Liver (tissue), 9 donors: ENCODE measurements around the gene PLEKHA5. TPM values are rescaled to one million over a fixed set of nuclear protein-coding genes. Genes with fewer than 3 reads are reported as not detected.

ENCODE experiments used
- DNase-seq: peaks from one replicate; pipeline ENCODE4 v3.0.0-alpha.2; 2017; ENCODE audit warnings: low spot score
- H3K27ac ChIP-seq, 2 donors: one replicate each; pipeline ENCODE4 v1.7.0; 2013; ENCODE audit warnings: inconsistent platforms in 2 of 2, low read length in 2 of 2, control low read depth in 1 of 2, low read depth in 1 of 2, mild to moderate bottlenecking in 1 of 2
- H3K27me3 ChIP-seq, 4 donors: one replicate each; pipeline versions ENCODE4 v1.6.1 to v1.7.0; 2013; ENCODE audit warnings: low read length in 3 of 4, inconsistent platforms in 1 of 4, mild to moderate bottlenecking in 1 of 4, moderate library complexity in 1 of 4; ENCODE audit not compliant: control insufficient read depth in 4 of 4, insufficient read depth in 4 of 4
- H3K36me3 ChIP-seq, 4 donors: one replicate each; pipeline versions ENCODE4 v1.6.1 to v1.7.0; 2013; ENCODE audit warnings: low read length in 3 of 4, mild to moderate bottlenecking in 3 of 4, low read depth in 1 of 4, moderate library complexity in 1 of 4; ENCODE audit not compliant: control insufficient read depth in 4 of 4, insufficient read depth in 3 of 4
- H3K4me1 ChIP-seq, 4 donors: one replicate each; pipeline versions ENCODE4 v1.6.1 to v1.7.0; 2013; ENCODE audit warnings: low read length in 3 of 4, mild to moderate bottlenecking in 3 of 4, moderate library complexity in 1 of 4; ENCODE audit not compliant: control insufficient read depth in 4 of 4, insufficient read depth in 4 of 4
- H3K4me3 ChIP-seq, 3 donors: one replicate each; pipeline versions ENCODE4 v1.6.1 to v1.7.0; 2013; ENCODE audit warnings: low read length in 3 of 3, control low read depth in 1 of 3, low read depth in 1 of 3, mild to moderate bottlenecking in 1 of 3
- H3K9ac ChIP-seq, 2 donors: one replicate each; pipeline ENCODE4 v1.7.0; 2013; ENCODE audit warnings: low read length in 2 of 2, mild to moderate bottlenecking in 2 of 2, moderate library complexity in 2 of 2, control low read depth in 1 of 2, low read depth in 1 of 2
- H3K9me3 ChIP-seq, 4 donors: one replicate each; pipeline versions ENCODE4 v1.6.1 to v1.7.0; 2013; ENCODE audit warnings: low read length in 3 of 4; ENCODE audit not compliant: control insufficient read depth in 4 of 4
- EGR1 ChIP-seq, 2 donors: IDR thresholded peaks; 2 replicates each; pipeline ENCODE4 v1.6.1; 2016 to 2018; ENCODE audit warnings: antibody characterized with exemption in 2 of 2, low read depth in 2 of 2
- FOXA1 ChIP-seq: IDR thresholded peaks from 2 replicates; pipeline ENCODE4 v1.6.1; 2016; ENCODE audit warnings: antibody characterized with exemption
- FOXA2 ChIP-seq: IDR thresholded peaks from 2 replicates; pipeline ENCODE4 v1.6.1; 2016; ENCODE audit warnings: antibody characterized with exemption
- HNF4A ChIP-seq, 2 donors: conservative IDR thresholded peaks; 2 replicates each; pipeline ENCODE4 v1.6.1; 2016; ENCODE audit warnings: antibody characterized with exemption in 2 of 2, mild to moderate bottlenecking in 2 of 2
- HNF4G ChIP-seq: IDR thresholded peaks from 2 replicates; pipeline ENCODE4 v1.6.1; 2016; ENCODE audit warnings: antibody characterized with exemption
- JUND ChIP-seq, 2 donors: IDR thresholded peaks; 2 replicates each; pipeline ENCODE4 v1.6.1; 2016; ENCODE audit warnings: antibody characterized with exemption in 2 of 2
- NR2F2 ChIP-seq: IDR thresholded peaks from 2 replicates; pipeline ENCODE4 v1.6.1; 2016; ENCODE audit warnings: antibody characterized with exemption
- RAD21 ChIP-seq, 2 donors: IDR thresholded peaks; 2 replicates each; pipeline ENCODE4 v1.6.1; 2016; ENCODE audit warnings: antibody characterized with exemption in 2 of 2, mild to moderate bottlenecking in 2 of 2
- RXRA ChIP-seq, 2 donors: IDR thresholded peaks; 2 replicates each; pipeline ENCODE4 v1.6.1; 2017 to 2018; ENCODE audit warnings: antibody characterized with exemption in 2 of 2, mild to moderate bottlenecking in 1 of 2
- TAF1 ChIP-seq: conservative IDR thresholded peaks from 2 replicates; pipeline ENCODE4 v1.6.1; 2016; ENCODE audit warnings: antibody characterized with exemption, mild to moderate bottlenecking
- WGBS: extraction: QIAGEN DNeasy Blood & Tissue Kit; methylation state at CpG from one replicate; pipeline ENCODE4 v1.1.7; 2013; 5-methylcytosine and 5-hydroxymethylcytosine counted together
- polyA plus RNA-seq, 2 donors: library from polyadenylated mRNA; stranded (reverse) in 1 of 2; unstranded in 1 of 2; fragments of 200-250 nt in 1 of 2; fragments of >200 nt in 1 of 2; fragmentation: Nextera tagmentation in 1 of 2; extraction: Ambion mirVana in 1 of 2; gene quantifications; one replicate each; pipeline versions ENCODE4 v1.2.1 to v1.2.3, GENCODE V29; 2013 to 2015
- total RNA-seq, 2 donors: library from RNA; depleted of rRNA; stranded (reverse); fragments of >200 nt; gene quantifications; one replicate each; pipeline ENCODE4 v1.2.3, GENCODE V29; 2014
- TF ChIP-seq, protein P1 (sequence below): IDR thresholded peaks from 2 replicates; pipeline ENCODE4 v1.6.1; 2016; ENCODE audit warnings: antibody characterized with exemption, mild to moderate bottlenecking
- TF ChIP-seq, protein P2 (sequence below): IDR thresholded peaks from 2 replicates; pipeline ENCODE4 v1.6.1; 2016; ENCODE audit warnings: antibody characterized with exemption
- TF ChIP-seq, protein P3 (sequence below): fragments of 150-350 bp; IDR thresholded peaks from 2 replicates; pipeline ENCODE4 v1.5.1; 2017; ENCODE audit warnings: improper control_type of control experiment, low read depth, low read length; ENCODE audit not compliant: missing input control
- TF ChIP-seq, protein P4 (sequence below): IDR thresholded peaks from 2 replicates; pipeline ENCODE4 v1.6.1; 2016; ENCODE audit warnings: antibody characterized with exemption
- TF ChIP-seq, protein P5 (sequence below): IDR thresholded peaks from 2 replicates; pipeline ENCODE4 v1.6.1; 2016; ENCODE audit warnings: antibody characterized with exemption
- donor health status: healthy.
- donor health status: healthy.
- donor health status: healthy.
- donor health status: healthy.
- donor health status: healthy.

The PLEKHA5 gene
- total and polyA plus RNA-seq, 4 donors = 4.6 to 25.5 (median 16.8) TPM

DNA sequence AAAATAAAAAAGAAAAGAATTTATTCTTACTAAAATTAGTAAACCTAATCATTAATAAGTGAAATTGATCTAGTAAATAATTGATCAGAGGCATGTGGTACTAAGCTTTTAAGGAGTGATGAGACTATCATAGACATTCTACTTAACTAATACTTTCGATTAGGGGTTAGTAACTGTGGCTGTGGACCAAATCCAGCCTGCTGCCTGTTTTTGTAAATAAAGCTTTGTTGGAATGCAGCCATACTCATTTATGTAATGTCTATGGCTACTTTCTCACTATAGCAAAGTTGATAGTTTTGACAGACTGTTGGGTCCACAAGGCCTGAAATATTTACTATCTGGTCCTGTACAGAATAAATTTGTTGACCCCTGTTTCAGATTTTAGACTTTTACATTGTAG lies 63.2 kb downstream of the PLEKHA5 start:
- Histone ChIP-seq H3K9me3 (no peaks in the 10 kb centered on the region), H3K4me1 (peaks cover 4 to 20% (median 5%) of the 10 kb centered on the region in 4 donors), H3K36me3 (no peaks in the 10 kb centered on the region), H3K9ac (no peak overlapping the region), H3K4me3 (no peak overlapping the region), H3K27me3 (no peaks in the 10 kb centered on the region), H3K27ac (no peak overlapping the region)
- TF ChIP-seq FOXA1 (no peak), RAD21 (IDR thresholded peaks at IDR 0.05) (peak in 1 of 2 donors; percentile 27), RXRA (IDR thresholded peaks at IDR 0.05) (no peak), NR2F2 (no peak), JUND (IDR thresholded peaks at IDR 0.05) (no peak), HNF4A (conservative IDR thresholded peaks at IDR 0.05) (peak in 1 of 2 donors; percentile 8), HNF4G (no peak), FOXA2 (peak; percentile 59), TAF1 (no peak)
- TF ChIP-seq, protein P1, sequence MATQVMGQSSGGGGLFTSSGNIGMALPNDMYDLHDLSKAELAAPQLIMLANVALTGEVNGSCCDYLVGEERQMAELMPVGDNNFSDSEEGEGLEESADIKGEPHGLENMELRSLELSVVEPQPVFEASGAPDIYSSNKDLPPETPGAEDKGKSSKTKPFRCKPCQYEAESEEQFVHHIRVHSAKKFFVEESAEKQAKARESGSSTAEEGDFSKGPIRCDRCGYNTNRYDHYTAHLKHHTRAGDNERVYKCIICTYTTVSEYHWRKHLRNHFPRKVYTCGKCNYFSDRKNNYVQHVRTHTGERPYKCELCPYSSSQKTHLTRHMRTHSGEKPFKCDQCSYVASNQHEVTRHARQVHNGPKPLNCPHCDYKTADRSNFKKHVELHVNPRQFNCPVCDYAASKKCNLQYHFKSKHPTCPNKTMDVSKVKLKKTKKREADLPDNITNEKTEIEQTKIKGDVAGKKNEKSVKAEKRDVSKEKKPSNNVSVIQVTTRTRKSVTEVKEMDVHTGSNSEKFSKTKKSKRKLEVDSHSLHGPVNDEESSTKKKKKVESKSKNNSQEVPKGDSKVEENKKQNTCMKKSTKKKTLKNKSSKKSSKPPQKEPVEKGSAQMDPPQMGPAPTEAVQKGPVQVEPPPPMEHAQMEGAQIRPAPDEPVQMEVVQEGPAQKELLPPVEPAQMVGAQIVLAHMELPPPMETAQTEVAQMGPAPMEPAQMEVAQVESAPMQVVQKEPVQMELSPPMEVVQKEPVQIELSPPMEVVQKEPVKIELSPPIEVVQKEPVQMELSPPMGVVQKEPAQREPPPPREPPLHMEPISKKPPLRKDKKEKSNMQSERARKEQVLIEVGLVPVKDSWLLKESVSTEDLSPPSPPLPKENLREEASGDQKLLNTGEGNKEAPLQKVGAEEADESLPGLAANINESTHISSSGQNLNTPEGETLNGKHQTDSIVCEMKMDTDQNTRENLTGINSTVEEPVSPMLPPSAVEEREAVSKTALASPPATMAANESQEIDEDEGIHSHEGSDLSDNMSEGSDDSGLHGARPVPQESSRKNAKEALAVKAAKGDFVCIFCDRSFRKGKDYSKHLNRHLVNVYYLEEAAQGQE = no peak
- TF ChIP-seq, protein P2, sequence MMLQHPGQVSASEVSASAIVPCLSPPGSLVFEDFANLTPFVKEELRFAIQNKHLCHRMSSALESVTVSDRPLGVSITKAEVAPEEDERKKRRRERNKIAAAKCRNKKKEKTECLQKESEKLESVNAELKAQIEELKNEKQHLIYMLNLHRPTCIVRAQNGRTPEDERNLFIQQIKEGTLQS = no peak
- no peak for DNase-seq
- WGBS = 25% methylated on average over 1 of the region's 1 CpG

DNA sequence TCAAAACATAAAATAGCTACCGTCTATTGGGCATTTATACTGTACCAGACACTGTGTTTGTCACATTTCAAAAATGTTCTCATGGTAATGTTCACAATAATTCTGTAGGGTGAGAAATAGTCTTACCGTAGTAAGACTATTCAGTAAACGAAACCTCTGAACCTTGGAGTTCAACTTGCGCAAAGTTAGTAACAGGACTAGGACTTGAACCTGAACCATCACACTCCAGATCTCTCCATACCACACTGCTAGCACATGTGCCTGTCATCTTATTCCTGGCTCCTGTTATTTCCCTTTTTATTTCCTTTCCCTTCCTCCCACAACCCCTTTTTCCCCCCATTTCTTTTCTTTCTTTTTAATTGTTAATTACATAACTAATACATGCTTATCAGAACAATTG lies 65.4 kb downstream of the PLEKHA5 start:
- Histone ChIP-seq H3K9ac (no peak overlapping the region), H3K27ac (no peak overlapping the region), H3K36me3 (no peaks in the 10 kb centered on the region), H3K4me3 (no peak overlapping the region), H3K4me1 (peaks cover 3 to 16% (median 5%) of the 10 kb centered on the region in 4 donors), H3K27me3 (no peaks in the 10 kb centered on the region), H3K9me3 (no peaks in the 10 kb centered on the region)
- DNase-seq = no peak
- TF ChIP-seq EGR1 (IDR thresholded peaks at IDR 0.05; ENCODE audit: low read depth in 2 of 2) (no peak), TAF1 (no peak), JUND (IDR thresholded peaks at IDR 0.05) (no peak), FOXA2 (no peak), FOXA1 (no peak), HNF4A (conservative IDR thresholded peaks at IDR 0.05) (peak in 1 of 2 donors; percentile 46), RXRA (IDR thresholded peaks at IDR 0.05) (peak in 1 of 2 donors; percentile 28), RAD21 (IDR thresholded peaks at IDR 0.05) (no peak)
- TF ChIP-seq, protein P3, sequence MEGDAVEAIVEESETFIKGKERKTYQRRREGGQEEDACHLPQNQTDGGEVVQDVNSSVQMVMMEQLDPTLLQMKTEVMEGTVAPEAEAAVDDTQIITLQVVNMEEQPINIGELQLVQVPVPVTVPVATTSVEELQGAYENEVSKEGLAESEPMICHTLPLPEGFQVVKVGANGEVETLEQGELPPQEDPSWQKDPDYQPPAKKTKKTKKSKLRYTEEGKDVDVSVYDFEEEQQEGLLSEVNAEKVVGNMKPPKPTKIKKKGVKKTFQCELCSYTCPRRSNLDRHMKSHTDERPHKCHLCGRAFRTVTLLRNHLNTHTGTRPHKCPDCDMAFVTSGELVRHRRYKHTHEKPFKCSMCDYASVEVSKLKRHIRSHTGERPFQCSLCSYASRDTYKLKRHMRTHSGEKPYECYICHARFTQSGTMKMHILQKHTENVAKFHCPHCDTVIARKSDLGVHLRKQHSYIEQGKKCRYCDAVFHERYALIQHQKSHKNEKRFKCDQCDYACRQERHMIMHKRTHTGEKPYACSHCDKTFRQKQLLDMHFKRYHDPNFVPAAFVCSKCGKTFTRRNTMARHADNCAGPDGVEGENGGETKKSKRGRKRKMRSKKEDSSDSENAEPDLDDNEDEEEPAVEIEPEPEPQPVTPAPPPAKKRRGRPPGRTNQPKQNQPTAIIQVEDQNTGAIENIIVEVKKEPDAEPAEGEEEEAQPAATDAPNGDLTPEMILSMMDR = no peak
- TF ChIP-seq, protein P1 = no peak
- TF ChIP-seq, protein P4, sequence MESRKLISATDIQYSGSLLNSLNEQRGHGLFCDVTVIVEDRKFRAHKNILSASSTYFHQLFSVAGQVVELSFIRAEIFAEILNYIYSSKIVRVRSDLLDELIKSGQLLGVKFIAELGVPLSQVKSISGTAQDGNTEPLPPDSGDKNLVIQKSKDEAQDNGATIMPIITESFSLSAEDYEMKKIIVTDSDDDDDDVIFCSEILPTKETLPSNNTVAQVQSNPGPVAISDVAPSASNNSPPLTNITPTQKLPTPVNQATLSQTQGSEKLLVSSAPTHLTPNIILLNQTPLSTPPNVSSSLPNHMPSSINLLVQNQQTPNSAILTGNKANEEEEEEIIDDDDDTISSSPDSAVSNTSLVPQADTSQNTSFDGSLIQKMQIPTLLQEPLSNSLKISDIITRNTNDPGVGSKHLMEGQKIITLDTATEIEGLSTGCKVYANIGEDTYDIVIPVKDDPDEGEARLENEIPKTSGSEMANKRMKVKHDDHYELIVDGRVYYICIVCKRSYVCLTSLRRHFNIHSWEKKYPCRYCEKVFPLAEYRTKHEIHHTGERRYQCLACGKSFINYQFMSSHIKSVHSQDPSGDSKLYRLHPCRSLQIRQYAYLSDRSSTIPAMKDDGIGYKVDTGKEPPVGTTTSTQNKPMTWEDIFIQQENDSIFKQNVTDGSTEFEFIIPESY = no peak
- TF ChIP-seq, protein P5, sequence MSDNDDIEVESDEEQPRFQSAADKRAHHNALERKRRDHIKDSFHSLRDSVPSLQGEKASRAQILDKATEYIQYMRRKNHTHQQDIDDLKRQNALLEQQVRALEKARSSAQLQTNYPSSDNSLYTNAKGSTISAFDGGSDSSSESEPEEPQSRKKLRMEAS = no peak
- WGBS = 76% methylated on average over 4 of the region's 4 CpGs
